ENCODE data around the gene ELFN1.

Gene ELFN1

DNA sequence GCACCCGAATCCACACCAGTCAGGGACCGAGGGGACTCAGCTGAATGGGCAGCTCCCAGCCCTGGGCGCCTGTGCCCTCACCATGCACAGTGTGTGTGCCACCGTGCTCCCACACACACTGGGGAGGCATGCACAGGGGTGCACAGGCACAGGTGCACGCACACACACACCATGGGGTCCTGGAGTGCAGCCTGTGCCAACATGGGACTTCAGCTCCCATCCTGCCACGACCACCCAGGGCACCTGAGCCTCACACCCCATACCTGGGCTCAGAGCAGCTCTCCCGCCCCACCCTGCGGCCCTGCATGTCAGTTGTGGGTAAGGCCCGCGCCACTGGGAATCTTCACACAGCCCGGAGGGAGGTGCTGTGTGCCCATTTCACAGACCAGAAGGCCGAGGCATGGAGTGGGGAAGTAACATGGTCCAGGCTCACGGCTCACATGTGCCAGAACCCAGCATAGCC lies 8.0 kb downstream of the ELFN1 start:
- Histone ChIP-seq H3K27ac (replicated peaks) (no peak overlapping the region), H3K4me3 (replicated peaks; ENCODE audit: insufficient read depth, low read length) (no peak overlapping the region), H3K27me3 (ENCODE audit: insufficient read depth, poor library complexity, severe bottlenecking) (no peaks in the 10 kb centered on the region)
- TF ChIP-seq, protein P1, sequence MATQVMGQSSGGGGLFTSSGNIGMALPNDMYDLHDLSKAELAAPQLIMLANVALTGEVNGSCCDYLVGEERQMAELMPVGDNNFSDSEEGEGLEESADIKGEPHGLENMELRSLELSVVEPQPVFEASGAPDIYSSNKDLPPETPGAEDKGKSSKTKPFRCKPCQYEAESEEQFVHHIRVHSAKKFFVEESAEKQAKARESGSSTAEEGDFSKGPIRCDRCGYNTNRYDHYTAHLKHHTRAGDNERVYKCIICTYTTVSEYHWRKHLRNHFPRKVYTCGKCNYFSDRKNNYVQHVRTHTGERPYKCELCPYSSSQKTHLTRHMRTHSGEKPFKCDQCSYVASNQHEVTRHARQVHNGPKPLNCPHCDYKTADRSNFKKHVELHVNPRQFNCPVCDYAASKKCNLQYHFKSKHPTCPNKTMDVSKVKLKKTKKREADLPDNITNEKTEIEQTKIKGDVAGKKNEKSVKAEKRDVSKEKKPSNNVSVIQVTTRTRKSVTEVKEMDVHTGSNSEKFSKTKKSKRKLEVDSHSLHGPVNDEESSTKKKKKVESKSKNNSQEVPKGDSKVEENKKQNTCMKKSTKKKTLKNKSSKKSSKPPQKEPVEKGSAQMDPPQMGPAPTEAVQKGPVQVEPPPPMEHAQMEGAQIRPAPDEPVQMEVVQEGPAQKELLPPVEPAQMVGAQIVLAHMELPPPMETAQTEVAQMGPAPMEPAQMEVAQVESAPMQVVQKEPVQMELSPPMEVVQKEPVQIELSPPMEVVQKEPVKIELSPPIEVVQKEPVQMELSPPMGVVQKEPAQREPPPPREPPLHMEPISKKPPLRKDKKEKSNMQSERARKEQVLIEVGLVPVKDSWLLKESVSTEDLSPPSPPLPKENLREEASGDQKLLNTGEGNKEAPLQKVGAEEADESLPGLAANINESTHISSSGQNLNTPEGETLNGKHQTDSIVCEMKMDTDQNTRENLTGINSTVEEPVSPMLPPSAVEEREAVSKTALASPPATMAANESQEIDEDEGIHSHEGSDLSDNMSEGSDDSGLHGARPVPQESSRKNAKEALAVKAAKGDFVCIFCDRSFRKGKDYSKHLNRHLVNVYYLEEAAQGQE (IDR thresholded peaks at IDR 0.05; ENCODE audit: insufficient replicate concordance, low read depth) = no peak
- TF ChIP-seq, protein P2, sequence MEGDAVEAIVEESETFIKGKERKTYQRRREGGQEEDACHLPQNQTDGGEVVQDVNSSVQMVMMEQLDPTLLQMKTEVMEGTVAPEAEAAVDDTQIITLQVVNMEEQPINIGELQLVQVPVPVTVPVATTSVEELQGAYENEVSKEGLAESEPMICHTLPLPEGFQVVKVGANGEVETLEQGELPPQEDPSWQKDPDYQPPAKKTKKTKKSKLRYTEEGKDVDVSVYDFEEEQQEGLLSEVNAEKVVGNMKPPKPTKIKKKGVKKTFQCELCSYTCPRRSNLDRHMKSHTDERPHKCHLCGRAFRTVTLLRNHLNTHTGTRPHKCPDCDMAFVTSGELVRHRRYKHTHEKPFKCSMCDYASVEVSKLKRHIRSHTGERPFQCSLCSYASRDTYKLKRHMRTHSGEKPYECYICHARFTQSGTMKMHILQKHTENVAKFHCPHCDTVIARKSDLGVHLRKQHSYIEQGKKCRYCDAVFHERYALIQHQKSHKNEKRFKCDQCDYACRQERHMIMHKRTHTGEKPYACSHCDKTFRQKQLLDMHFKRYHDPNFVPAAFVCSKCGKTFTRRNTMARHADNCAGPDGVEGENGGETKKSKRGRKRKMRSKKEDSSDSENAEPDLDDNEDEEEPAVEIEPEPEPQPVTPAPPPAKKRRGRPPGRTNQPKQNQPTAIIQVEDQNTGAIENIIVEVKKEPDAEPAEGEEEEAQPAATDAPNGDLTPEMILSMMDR (IDR thresholded peaks at IDR 0.05; ENCODE audit: insufficient read depth, low read length) = no peak
- TF ChIP-seq SPI1 (IDR thresholded peaks at IDR 0.05; ENCODE audit: borderline replicate concordance, low read depth) (no peak), GABPA (IDR thresholded peaks at IDR 0.05; ENCODE audit: low read depth) (no peak)
- DNase-seq (ENCODE audit: low read depth in 1 of 2, low spot score in 1 of 2) = no peak

DNA sequence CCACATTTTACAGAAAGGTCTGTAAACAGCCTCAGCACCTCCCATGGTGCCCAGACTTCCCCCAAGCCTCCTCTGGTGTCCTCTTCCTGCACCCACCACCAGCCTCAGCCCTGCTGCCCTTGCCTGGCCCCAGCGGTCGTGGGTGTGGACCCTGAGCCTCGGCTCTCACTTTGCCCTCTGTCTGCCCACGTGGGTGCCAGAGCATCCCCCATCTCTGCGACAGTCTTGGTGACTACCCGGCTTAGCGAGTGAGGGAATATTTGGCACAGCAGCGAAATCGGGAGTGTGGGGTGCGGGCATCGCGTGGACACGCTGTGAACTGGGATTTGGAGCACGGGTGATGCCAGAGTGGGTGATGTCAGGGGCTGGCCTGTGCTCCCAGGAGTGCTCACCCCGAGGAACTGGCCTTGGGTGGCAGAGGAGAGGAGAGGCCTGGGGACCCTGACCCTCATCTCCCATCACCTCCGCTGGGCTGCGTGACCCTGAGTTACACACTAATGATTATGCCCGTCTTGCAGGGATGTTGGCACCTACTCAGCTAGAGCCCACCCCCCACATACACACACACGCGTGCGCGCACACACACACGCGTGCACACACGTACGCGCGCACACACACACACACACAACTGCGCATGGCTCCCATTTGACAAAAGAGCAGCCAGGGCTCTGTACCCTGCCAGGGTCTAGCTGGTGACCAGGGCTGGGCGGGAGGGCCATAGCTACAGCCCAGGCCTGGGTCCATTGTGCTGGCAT lies 8.7 kb downstream of the ELFN1 start:
- Histone ChIP-seq H3K27ac (replicated peaks) (no peak overlapping the region), H3K27me3 (ENCODE audit: insufficient read depth, poor library complexity, severe bottlenecking) (no peaks in the 10 kb centered on the region), H3K4me3 (replicated peaks; ENCODE audit: insufficient read depth, low read length) (no peak overlapping the region)
- no peak for DNase-seq (ENCODE audit: low read depth in 1 of 2, low spot score in 1 of 2)
- TF ChIP-seq GABPA (IDR thresholded peaks at IDR 0.05; ENCODE audit: low read depth) (no peak), POLR2AphosphoS5 (IDR thresholded peaks at IDR 0.05; ENCODE audit: low read depth) (no peak), SPI1 (IDR thresholded peaks at IDR 0.05; ENCODE audit: borderline replicate concordance, low read depth) (no peak)
- TF ChIP-seq, protein P1 (IDR thresholded peaks at IDR 0.05; ENCODE audit: insufficient replicate concordance, low read depth) = no peak
- TF ChIP-seq, protein P2 (IDR thresholded peaks at IDR 0.05; ENCODE audit: insufficient read depth, low read length) = no peak

DNA sequence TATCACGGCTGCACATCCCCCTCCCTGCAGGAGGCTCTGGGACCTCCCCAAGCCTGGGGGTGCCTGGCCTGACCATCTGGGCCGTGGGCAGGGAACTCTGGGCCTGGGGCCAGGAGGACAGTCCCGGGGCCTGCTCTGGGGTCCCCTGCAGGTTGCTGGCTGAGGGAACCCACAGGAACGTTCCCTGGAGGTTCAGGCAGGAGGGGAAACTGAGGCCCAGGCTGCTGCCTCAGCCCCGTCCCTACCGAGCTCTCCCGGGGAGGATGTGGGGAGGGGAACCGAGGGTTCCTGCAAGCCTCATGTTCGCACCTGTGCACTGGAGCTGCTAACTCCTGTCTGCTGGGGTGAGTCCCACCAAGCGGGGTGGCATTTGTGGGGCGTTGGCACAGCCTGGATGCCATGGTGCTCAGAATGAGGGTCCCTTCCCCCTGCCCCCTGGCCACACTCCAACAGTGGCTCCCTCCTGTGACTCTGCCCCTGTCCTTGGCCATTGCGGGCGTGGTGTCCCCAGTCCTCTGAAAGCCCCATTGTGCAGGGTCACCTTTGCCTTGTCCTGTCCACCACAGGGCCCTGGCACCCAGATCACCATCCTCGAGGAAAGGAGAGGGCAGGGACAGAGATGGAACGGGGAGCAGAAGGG lies 9.4 kb downstream of the ELFN1 start:
- TF ChIP-seq SPI1 (IDR thresholded peaks at IDR 0.05; ENCODE audit: borderline replicate concordance, low read depth) = no peak
- TF ChIP-seq, protein P2 (IDR thresholded peaks at IDR 0.05; ENCODE audit: insufficient read depth, low read length) = no peak
- TF ChIP-seq POLR2AphosphoS5 (IDR thresholded peaks at IDR 0.05; ENCODE audit: low read depth) = no peak
- TF ChIP-seq, protein P1 (IDR thresholded peaks at IDR 0.05; ENCODE audit: insufficient replicate concordance, low read depth) = no peak
- no peak for TF ChIP-seq GABPA (IDR thresholded peaks at IDR 0.05; ENCODE audit: low read depth)
- Histone ChIP-seq H3K27me3 (ENCODE audit: insufficient read depth, poor library complexity, severe bottlenecking) (no peaks in the 10 kb centered on the region), H3K27ac (replicated peaks) (no peak overlapping the region), H3K4me3 (replicated peaks; ENCODE audit: insufficient read depth, low read length) (no peak overlapping the region)
- no peak for DNase-seq (ENCODE audit: low read depth in 1 of 2, low spot score in 1 of 2)
